ENCODE results near the gene SETBP1.

The SETBP1 gene

GRCh38 chr18:44638811-44639210 lies 41.9 kb upstream of the SETBP1 start:
- no peak for DNase-seq (ENCODE audit: low read depth)
- H3K4me3 ChIP-seq (ENCODE audit: low read depth, low read length): no peak overlapping the region
- no peak for TF ChIP-seq CTCF (IDR thresholded peaks at IDR 0.05; ENCODE audit: low read depth, low read length, missing control alignments)

DNA sequence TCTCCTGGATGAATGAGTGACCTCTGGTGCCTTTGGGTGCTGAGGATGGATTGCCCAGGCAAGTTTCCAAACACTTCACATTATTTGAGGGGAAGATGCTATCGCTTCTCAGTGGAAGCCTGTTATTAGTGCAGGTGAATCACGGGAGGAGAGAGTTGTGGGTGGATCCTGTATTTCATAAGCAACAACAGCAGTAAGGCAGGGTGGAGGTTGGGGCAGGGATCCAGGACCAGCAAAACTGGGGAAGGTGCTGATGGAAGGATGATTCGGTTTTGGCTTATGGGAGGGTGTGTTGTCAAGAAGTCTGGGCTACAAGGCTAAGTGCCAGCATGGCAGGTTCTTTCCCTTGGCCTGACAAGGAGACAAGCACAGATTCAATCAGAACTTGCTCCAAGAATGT lies 37.7 kb upstream of the SETBP1 start:
- DNase-seq (ENCODE audit: low read depth): no peak
- no peak for TF ChIP-seq CTCF (IDR thresholded peaks at IDR 0.05; ENCODE audit: low read depth, low read length, missing control alignments)
- no peak overlapping the region for H3K4me3 ChIP-seq (ENCODE audit: low read depth, low read length)

GRCh38 chr18:44651478-44651877 lies 29.2 kb upstream of the SETBP1 start:
- no peak overlapping the region for H3K4me3 ChIP-seq (ENCODE audit: low read depth, low read length)
- DNase-seq (ENCODE audit: low read depth): no peak
- TF ChIP-seq CTCF (IDR thresholded peaks at IDR 0.05; ENCODE audit: low read depth, low read length, missing control alignments): no peak

- DNase-seq (ENCODE audit: low read depth): no peak
- no peak for TF ChIP-seq CTCF (IDR thresholded peaks at IDR 0.05; ENCODE audit: low read depth, low read length, missing control alignments)
- no peak overlapping the region for H3K4me3 ChIP-seq (ENCODE audit: low read depth, low read length)
Observed at GRCh38 chr18:44651918-44652572, 28.6 kb upstream of the SETBP1 start.

- DNase-seq (ENCODE audit: low read depth): no peak
- no peak for TF ChIP-seq CTCF (IDR thresholded peaks at IDR 0.05; ENCODE audit: low read depth, low read length, missing control alignments)
- H3K4me3 ChIP-seq (ENCODE audit: low read depth, low read length): no peak overlapping the region
Observed at GRCh38 chr18:44652722-44653121, 28.0 kb upstream of the SETBP1 start.

DNA sequence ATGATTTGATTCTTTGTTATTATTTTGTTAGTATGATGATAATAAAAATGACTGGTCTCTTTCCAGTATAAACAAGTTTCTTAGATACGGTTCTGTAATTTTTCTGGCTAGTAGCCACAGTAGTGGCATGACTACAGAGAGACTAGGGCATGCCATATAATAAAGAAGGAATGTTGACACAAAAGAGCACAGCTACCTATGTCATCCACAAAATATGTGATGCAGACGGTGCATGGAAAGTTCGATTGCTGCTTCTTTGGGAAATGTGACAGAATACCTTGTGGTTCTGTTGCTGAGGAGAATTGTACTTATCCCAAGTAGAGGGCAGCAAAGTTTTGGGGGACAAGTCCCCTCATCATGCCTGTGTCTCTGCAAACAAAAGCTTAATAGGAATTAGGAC lies 26.1 kb upstream of the SETBP1 start:
- DNase-seq (ENCODE audit: low read depth): no peak
- H3K4me3 ChIP-seq (ENCODE audit: low read depth, low read length): no peak overlapping the region
- TF ChIP-seq CTCF (IDR thresholded peaks at IDR 0.05; ENCODE audit: low read depth, low read length, missing control alignments): no peak

GRCh38 chr18:44655435-44655834 lies 25.3 kb upstream of the SETBP1 start:
- no peak for DNase-seq (ENCODE audit: low read depth)
- no peak overlapping the region for H3K4me3 ChIP-seq (ENCODE audit: low read depth, low read length)
- no peak for TF ChIP-seq CTCF (IDR thresholded peaks at IDR 0.05; ENCODE audit: low read depth, low read length, missing control alignments)

All from GM12864 (cell line).